Measurements from ENCODE around the gene NME8. TPM values are rescaled to one million over a fixed set of nuclear protein-coding genes. Genes with fewer than 3 reads are reported as not detected.
A peak's percentile ranks its signal among the peaks of the same experiment; 100 is the strongest.

Gene NME8
- total RNA-seq, 1 experiment from 2014 or later = not detected

DNA sequence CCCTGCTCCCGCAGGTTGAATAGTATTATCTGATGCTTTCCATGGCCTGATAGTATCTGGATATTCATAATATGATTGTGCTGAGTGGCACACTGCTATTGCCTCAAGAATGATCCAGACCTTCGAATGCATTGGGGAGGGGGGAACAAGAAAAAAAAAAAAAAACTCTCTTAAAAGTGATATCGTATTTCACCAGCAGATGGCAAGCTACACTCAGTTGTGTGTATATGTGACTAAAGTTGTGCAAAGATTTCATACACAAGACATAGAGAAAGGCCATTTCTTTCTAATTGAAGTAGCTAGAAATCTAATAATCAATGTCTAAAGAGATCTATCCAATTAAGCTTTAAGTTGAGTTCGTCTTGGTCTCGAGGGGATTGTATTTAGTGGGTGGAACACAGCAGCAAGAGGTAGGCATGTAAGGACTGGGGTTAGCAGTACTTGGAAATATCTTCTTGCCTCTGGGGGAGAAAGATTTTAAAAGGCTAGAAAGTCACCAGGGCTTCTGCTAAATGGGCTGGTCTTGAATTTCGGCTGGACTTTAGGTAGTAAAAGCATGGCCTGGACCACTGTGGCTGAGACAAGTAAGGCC lies 52.9 kb downstream of the NME8 start:
- POLR2A ChIA-PET (ENCODE audit: unreplicated experiment) = interaction anchor here (0.7 kb wide), 1 partner anchor 1837 kb away, joined by 3 read pairs; no protein-coding TSS in a partner anchor
- Histone ChIP-seq H3K79me2 (ENCODE audit: low read depth) (no peaks in the 10 kb centered on the region), H3K4me3 (no peak overlapping the region), H3K9me2 (ENCODE audit: insufficient read depth) (no peaks in the 10 kb centered on the region), H4K20me1 (ENCODE audit: insufficient read depth) (no peaks in the 10 kb centered on the region), H3K27me3 (ENCODE audit: insufficient read depth, low read depth) (no peaks in the 10 kb centered on the region; the same call in 1 of the 2 replicates), H3K27ac (no peak overlapping the region), H2AFZ (no peak overlapping the region), H3K4me2 (no peak overlapping the region), H3K9me3 (ENCODE audit: insufficient read depth, low read depth) (no peaks in the 10 kb centered on the region), H3F3A (ENCODE audit: insufficient read depth, low read depth) (no peaks in the 10 kb centered on the region), H3K36me3 (ENCODE audit: low read depth) (no peaks in the 10 kb centered on the region), H3K4me1 (replicated peaks; ENCODE audit: insufficient read depth) (no peaks in the 10 kb centered on the region)
- CTCF ChIA-PET = no interaction called here
- no TSS peak for BruUV-seq (replicated peaks)
- DNase-seq = no peak
- no peak for TF ChIP-seq EZH2 (IDR thresholded peaks at IDR 0.05; ENCODE audit: low read depth)
- TF ChIP-seq, protein P1, sequence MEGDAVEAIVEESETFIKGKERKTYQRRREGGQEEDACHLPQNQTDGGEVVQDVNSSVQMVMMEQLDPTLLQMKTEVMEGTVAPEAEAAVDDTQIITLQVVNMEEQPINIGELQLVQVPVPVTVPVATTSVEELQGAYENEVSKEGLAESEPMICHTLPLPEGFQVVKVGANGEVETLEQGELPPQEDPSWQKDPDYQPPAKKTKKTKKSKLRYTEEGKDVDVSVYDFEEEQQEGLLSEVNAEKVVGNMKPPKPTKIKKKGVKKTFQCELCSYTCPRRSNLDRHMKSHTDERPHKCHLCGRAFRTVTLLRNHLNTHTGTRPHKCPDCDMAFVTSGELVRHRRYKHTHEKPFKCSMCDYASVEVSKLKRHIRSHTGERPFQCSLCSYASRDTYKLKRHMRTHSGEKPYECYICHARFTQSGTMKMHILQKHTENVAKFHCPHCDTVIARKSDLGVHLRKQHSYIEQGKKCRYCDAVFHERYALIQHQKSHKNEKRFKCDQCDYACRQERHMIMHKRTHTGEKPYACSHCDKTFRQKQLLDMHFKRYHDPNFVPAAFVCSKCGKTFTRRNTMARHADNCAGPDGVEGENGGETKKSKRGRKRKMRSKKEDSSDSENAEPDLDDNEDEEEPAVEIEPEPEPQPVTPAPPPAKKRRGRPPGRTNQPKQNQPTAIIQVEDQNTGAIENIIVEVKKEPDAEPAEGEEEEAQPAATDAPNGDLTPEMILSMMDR (conservative IDR thresholded peaks at IDR 0.05) = peak; percentile 83
- intact Hi-C loops (cut with micrococcal nuclease; ENCODE audit: unreplicated experiment) = loop anchor here (1.0 to 5.0 kb wide), 2 partner anchors 321 to 469 kb away; no protein-coding TSS in a partner anchor

DNA sequence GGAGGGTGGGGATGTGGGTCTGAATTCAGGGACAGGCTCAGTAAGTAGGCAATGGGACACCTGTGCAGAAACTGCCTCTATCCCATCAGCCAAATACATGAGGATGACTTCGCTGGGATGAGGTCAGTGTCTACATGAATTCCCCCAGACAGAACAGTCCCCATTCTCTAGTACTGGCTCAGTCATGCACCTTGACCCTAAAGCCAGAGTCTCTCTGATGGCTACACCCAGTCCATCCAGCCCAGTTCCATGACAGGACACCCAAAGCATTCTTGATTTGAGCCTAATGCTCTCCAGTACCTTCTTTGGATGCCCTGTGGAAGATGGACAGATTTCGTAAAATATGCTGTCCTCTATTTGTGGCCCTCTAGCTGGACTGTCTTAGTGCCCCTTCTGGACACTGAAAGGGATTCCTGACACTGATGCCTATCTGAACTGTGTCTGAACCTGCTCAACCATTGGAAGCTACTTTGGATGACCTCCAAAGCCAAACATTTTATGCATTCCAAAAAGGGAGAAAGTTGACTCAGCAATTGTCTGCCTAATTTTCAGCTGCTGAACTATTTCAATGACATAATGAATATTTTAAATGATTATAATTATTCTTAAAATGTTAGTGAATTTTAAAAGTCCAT lies 53.6 kb downstream of the NME8 start:
- H2AFZ ChIP-seq = no peak overlapping the region
- H3K4me2 ChIP-seq = no peak overlapping the region
- no peaks in the 10 kb centered on the region for H4K20me1 ChIP-seq (ENCODE audit: insufficient read depth)
- no peak for TF ChIP-seq EZH2 (IDR thresholded peaks at IDR 0.05; ENCODE audit: low read depth)
- H3K9me2 ChIP-seq (ENCODE audit: insufficient read depth) = no peaks in the 10 kb centered on the region
- no peak for DNase-seq
- no peaks in the 10 kb centered on the region for H3K36me3 ChIP-seq (ENCODE audit: low read depth)
- intact Hi-C loops (cut with micrococcal nuclease; ENCODE audit: unreplicated experiment) = loop anchor here (1.0 to 5.0 kb wide), 2 partner anchors 320 to 468 kb away; no protein-coding TSS in a partner anchor
- H3K27ac ChIP-seq = no peak overlapping the region
- H3F3A ChIP-seq (ENCODE audit: insufficient read depth, low read depth) = no peaks in the 10 kb centered on the region
- H3K4me3 ChIP-seq = no peak overlapping the region
- no peaks in the 10 kb centered on the region for H3K9me3 ChIP-seq (ENCODE audit: insufficient read depth, low read depth)
- CTCF ChIA-PET = interaction anchor here (0.7 kb wide), 1 partner anchor 891 kb away, joined by 5 read pairs; no protein-coding TSS in a partner anchor
- no peaks in the 10 kb centered on the region for H3K79me2 ChIP-seq (ENCODE audit: low read depth)
- no peaks in the 10 kb centered on the region for H3K4me1 ChIP-seq (replicated peaks; ENCODE audit: insufficient read depth)
- 0 out of 2 replicates have a peak, but pooled peaks cover 3% of the 10 kb centered on the region for H3K27me3 ChIP-seq (ENCODE audit: insufficient read depth, low read depth)
- BruUV-seq (replicated peaks) = no TSS peak
- POLR2A ChIA-PET (ENCODE audit: unreplicated experiment) = no interaction called here

DNA sequence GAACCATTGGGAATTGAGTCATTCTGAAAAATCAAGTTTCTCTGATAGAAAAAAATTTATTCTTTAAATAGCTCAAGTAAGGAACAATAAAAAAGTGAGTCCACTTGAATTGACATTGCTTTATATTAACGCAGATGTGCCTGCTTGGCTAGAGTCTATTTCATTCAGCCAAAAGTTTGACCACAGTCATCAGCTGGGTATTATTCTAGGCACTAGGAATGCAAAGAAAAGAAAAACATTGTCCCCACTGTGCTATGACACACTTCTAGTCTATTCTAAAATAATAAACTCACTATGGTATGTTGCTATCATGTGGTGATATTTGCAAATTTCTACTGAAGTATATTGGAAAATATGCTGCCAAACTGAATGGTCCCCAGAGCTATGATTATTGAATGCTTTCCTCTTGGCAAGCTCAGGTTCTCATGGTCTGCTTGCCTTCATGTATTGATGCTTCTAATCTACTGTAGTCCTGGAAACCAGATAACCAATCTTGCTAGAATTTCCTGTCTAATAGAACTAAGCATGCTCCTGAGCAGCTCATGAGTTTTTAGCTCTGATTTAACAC lies 59.9 kb downstream of the NME8 start:
- intact Hi-C loops (cut with micrococcal nuclease; ENCODE audit: unreplicated experiment) = no loop called here
- TF ChIP-seq, protein P1 (conservative IDR thresholded peaks at IDR 0.05) = no peak
- TF ChIP-seq EZH2 (IDR thresholded peaks at IDR 0.05; ENCODE audit: low read depth) = no peak
- Histone ChIP-seq H3K4me2 (no peak overlapping the region), H3K9me2 (ENCODE audit: insufficient read depth) (no peaks in the 10 kb centered on the region), H3K27ac (no peak overlapping the region), H3K27me3 (ENCODE audit: insufficient read depth, low read depth) (0 out of 2 replicates have a peak, but pooled peaks cover 5% of the 10 kb centered on the region), H2AFZ (no peak overlapping the region), H3K4me3 (no peak overlapping the region), H3K36me3 (ENCODE audit: low read depth) (no peaks in the 10 kb centered on the region), H3K79me2 (ENCODE audit: low read depth) (no peaks in the 10 kb centered on the region), H3K4me1 (replicated peaks; ENCODE audit: insufficient read depth) (no peaks in the 10 kb centered on the region), H3K9me3 (ENCODE audit: insufficient read depth, low read depth) (no peaks in the 10 kb centered on the region), H3F3A (ENCODE audit: insufficient read depth, low read depth) (no peaks in the 10 kb centered on the region), H4K20me1 (ENCODE audit: insufficient read depth) (no peaks in the 10 kb centered on the region)
- POLR2A ChIA-PET (ENCODE audit: unreplicated experiment) = no interaction called here
- no peak for DNase-seq
- BruUV-seq (replicated peaks) = no TSS peak
- CTCF ChIA-PET = no interaction called here
